ENCODE measurements around the gene TMEM150C.

- TF ChIP-seq SIN3A (IDR thresholded peaks at IDR 0.05; ENCODE audit: borderline replicate concordance, insufficient read depth, low read depth, low read length) (no peak), POLR2AphosphoS5 (IDR thresholded peaks at IDR 0.05; ENCODE audit: low read depth, low read length) (no peak)
- TF ChIP-seq, protein P1, sequence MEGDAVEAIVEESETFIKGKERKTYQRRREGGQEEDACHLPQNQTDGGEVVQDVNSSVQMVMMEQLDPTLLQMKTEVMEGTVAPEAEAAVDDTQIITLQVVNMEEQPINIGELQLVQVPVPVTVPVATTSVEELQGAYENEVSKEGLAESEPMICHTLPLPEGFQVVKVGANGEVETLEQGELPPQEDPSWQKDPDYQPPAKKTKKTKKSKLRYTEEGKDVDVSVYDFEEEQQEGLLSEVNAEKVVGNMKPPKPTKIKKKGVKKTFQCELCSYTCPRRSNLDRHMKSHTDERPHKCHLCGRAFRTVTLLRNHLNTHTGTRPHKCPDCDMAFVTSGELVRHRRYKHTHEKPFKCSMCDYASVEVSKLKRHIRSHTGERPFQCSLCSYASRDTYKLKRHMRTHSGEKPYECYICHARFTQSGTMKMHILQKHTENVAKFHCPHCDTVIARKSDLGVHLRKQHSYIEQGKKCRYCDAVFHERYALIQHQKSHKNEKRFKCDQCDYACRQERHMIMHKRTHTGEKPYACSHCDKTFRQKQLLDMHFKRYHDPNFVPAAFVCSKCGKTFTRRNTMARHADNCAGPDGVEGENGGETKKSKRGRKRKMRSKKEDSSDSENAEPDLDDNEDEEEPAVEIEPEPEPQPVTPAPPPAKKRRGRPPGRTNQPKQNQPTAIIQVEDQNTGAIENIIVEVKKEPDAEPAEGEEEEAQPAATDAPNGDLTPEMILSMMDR (IDR thresholded peaks at IDR 0.05) = no peak
- TF ChIP-seq, protein P2, sequence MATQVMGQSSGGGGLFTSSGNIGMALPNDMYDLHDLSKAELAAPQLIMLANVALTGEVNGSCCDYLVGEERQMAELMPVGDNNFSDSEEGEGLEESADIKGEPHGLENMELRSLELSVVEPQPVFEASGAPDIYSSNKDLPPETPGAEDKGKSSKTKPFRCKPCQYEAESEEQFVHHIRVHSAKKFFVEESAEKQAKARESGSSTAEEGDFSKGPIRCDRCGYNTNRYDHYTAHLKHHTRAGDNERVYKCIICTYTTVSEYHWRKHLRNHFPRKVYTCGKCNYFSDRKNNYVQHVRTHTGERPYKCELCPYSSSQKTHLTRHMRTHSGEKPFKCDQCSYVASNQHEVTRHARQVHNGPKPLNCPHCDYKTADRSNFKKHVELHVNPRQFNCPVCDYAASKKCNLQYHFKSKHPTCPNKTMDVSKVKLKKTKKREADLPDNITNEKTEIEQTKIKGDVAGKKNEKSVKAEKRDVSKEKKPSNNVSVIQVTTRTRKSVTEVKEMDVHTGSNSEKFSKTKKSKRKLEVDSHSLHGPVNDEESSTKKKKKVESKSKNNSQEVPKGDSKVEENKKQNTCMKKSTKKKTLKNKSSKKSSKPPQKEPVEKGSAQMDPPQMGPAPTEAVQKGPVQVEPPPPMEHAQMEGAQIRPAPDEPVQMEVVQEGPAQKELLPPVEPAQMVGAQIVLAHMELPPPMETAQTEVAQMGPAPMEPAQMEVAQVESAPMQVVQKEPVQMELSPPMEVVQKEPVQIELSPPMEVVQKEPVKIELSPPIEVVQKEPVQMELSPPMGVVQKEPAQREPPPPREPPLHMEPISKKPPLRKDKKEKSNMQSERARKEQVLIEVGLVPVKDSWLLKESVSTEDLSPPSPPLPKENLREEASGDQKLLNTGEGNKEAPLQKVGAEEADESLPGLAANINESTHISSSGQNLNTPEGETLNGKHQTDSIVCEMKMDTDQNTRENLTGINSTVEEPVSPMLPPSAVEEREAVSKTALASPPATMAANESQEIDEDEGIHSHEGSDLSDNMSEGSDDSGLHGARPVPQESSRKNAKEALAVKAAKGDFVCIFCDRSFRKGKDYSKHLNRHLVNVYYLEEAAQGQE (IDR thresholded peaks at IDR 0.05; ENCODE audit: insufficient read depth in 1 of 2, low read depth in 2 of 2, low read length in 1 of 2) = no peak
Measured at GRCh38 chr4:82522472-82522871, 39.3 kb downstream of the TMEM150C start.
